H1 (cell line): ENCODE data around the gene CA9. TPM values are rescaled to one million over a fixed set of nuclear protein-coding genes. Genes with fewer than 3 reads are reported as not detected.

Experiments used
- CTCF ChIA-PET: fragments of 300-600 bp; sonication (Branson Sonifier 250); formaldehyde crosslinking; loops from one replicate; lab custom pipeline; 2021; ENCODE audit not compliant: partially characterized antibody; lab: Charles Lee
- POLR2A ChIA-PET: fragments of 300-600 bp; sonication (Branson Sonifier 250); formaldehyde crosslinking; loops from one replicate; lab custom pipeline; 2021; ENCODE audit warnings: inconsistent platforms; ENCODE audit not compliant: partially characterized antibody; lab: Charles Lee
- DNase-seq, 2 experiments: peaks; one replicate each; pipeline versions ENCODE4 v3.0.0 to v3.0.0-alpha.2; 2010 to 2022; ENCODE audit warnings: low spot score in 2 of 2, low read depth in 1 of 2, mixed read lengths in 1 of 2
- FAIRE-seq: peaks from 2 replicates; lab custom pipeline; 2011; peaks lifted over from hg19 to GRCh38; lab: Jason Lieb, UNC
- H2AFZ ChIP-seq: 2 replicates; pipeline ENCODE4 v1.8.1; 2012; ENCODE audit warnings: low read length, inconsistent platforms
- H2AK5ac ChIP-seq: 2 replicates; pipeline ENCODE4 v1.6.1; 2013; ENCODE audit warnings: low read depth, low read length
- H2BK120ac ChIP-seq: replicated peaks from 2 replicates; pipeline ENCODE3; 2013; ENCODE audit warnings: low read depth, low read length, inconsistent platforms
- H2BK12ac ChIP-seq: 2 replicates; pipeline ENCODE4 v1.6.1; 2013; ENCODE audit warnings: low read depth, low read length
- H2BK15ac ChIP-seq: 2 replicates; pipeline ENCODE4 v1.6.1; 2013; ENCODE audit warnings: low read length
- H2BK20ac ChIP-seq: 2 replicates; pipeline ENCODE4 v1.6.1; 2013; ENCODE audit warnings: low read length
- H2BK5ac ChIP-seq: 2 replicates; pipeline ENCODE4 v1.6.1; 2013; ENCODE audit warnings: low read depth, low read length
- H3K14ac ChIP-seq: 2 replicates; pipeline ENCODE4 v1.6.1; 2013; ENCODE audit warnings: inconsistent platforms; ENCODE audit not compliant: insufficient read length
- H3K18ac ChIP-seq: 2 replicates; pipeline ENCODE4 v1.6.1; 2013; ENCODE audit warnings: low read length; ENCODE audit errors: extremely low read depth
- H3K23ac ChIP-seq: 2 replicates; pipeline ENCODE4 v1.6.1; 2013; ENCODE audit warnings: inconsistent platforms; ENCODE audit not compliant: insufficient read length
- H3K23me2 ChIP-seq: 2 replicates; pipeline ENCODE4 v1.6.1; 2013; ENCODE audit warnings: low read depth, low read length
- H3K27ac ChIP-seq: 2 replicates; pipeline ENCODE4 v1.6.1; 2011; ENCODE audit warnings: low read depth, low read length, inconsistent platforms
- H3K27me3 ChIP-seq, 4 experiments: replicated peaks in 1 of 4; 1 replicate in 1 of 4; 2 replicates in 3 of 4; pipeline versions ENCODE4 v1.6.1 to v1.8.1; 2011 to 2013; ENCODE audit warnings: low read length in 3 of 4, mild to moderate bottlenecking in 3 of 4, inconsistent platforms in 2 of 4, mixed read lengths in 2 of 4, moderate library complexity in 1 of 4; ENCODE audit not compliant: control insufficient read depth in 3 of 4, insufficient read depth in 3 of 4; ENCODE audit errors: extremely low read depth in 1 of 4
- H3K36me3 ChIP-seq, 4 experiments: 2 replicates each; pipeline versions ENCODE4 v1.6.1 to v1.8.1; 2011 to 2013; ENCODE audit warnings: mild to moderate bottlenecking in 4 of 4, low read length in 3 of 4, moderate library complexity in 2 of 4, control low read depth in 1 of 4, inconsistent platforms in 1 of 4; ENCODE audit not compliant: insufficient read depth in 4 of 4, control insufficient read depth in 2 of 4
- H3K4ac ChIP-seq: replicated peaks from 2 replicates; pipeline ENCODE3; 2013; ENCODE audit warnings: low read length, low read depth, mixed read lengths, inconsistent platforms; ENCODE audit not compliant: insufficient read length
- H3K4me1 ChIP-seq, 4 experiments: replicated peaks in 1 of 4; 1 replicate in 1 of 4; 2 replicates in 3 of 4; pipeline versions ENCODE4 v1.6.1 to v1.8.1; 2011 to 2013; ENCODE audit warnings: low read length in 3 of 4, inconsistent platforms in 2 of 4, mixed read lengths in 1 of 4; ENCODE audit not compliant: insufficient read depth in 4 of 4, control insufficient read depth in 3 of 4
- H3K4me2 ChIP-seq, 2 experiments: 2 replicates each; pipeline versions ENCODE4 v1.6.1 to v1.8.1; 2011 to 2013; ENCODE audit warnings: low read depth in 2 of 2, low read length in 2 of 2, control low read depth in 1 of 2, inconsistent platforms in 1 of 2, mild to moderate bottlenecking in 1 of 2; ENCODE audit not compliant: insufficient read depth in 1 of 2
- H3K4me3 ChIP-seq, 4 experiments: fragments of 200-600, 300-600 bp in 1 of 4; sonication (generic), shearing (Covaris generic), sonication (Bioruptor Twin) in 1 of 4; 2 replicates each; pipeline versions ENCODE4 v1.5.1 to v1.8.1; 2011 to 2016; ENCODE audit warnings: low read length in 4 of 4, low read depth in 3 of 4, control low read depth in 2 of 4, inconsistent platforms in 2 of 4, mild to moderate bottlenecking in 2 of 4, mixed read lengths in 1 of 4, moderate library complexity in 1 of 4; ENCODE audit not compliant: insufficient read depth in 2 of 4; ENCODE audit errors: extremely low read depth in 1 of 4
- H3K56ac ChIP-seq: replicated peaks from 2 replicates; pipeline ENCODE3; 2013; ENCODE audit warnings: low read depth, mild to moderate bottlenecking, mixed read lengths, low read length, inconsistent platforms; ENCODE audit not compliant: insufficient read length
- H3K79me1 ChIP-seq: 2 replicates; pipeline ENCODE4 v1.6.1; 2013; ENCODE audit warnings: low read depth, low read length, control low read depth
- H3K79me2 ChIP-seq, 2 experiments: 2 replicates each; pipeline versions ENCODE4 v1.6.1 to v1.8.1; 2012 to 2013; ENCODE audit warnings: low read length in 2 of 2, mild to moderate bottlenecking in 2 of 2, inconsistent platforms in 1 of 2; ENCODE audit not compliant: insufficient read depth in 2 of 2, control insufficient read depth in 1 of 2
- H3K9ac ChIP-seq, 4 experiments: replicated peaks in 1 of 4; 1 replicate in 1 of 4; 2 replicates in 3 of 4; pipeline versions ENCODE4 v1.6.1 to v1.8.1; 2011 to 2013; ENCODE audit warnings: low read depth in 3 of 4, low read length in 3 of 4, control low read depth in 2 of 4, mild to moderate bottlenecking in 2 of 4, moderate library complexity in 2 of 4, inconsistent platforms in 1 of 4; ENCODE audit errors: extremely low read depth in 1 of 4
- H3K9me3 ChIP-seq, 2 experiments: 2 replicates each; pipeline versions ENCODE4 v1.6.1 to v1.8.1; 2012 to 2013; ENCODE audit warnings: mild to moderate bottlenecking in 2 of 2, moderate library complexity in 2 of 2, control low read depth in 1 of 2, inconsistent platforms in 1 of 2, low read depth in 1 of 2, low read length in 1 of 2, mixed read lengths in 1 of 2; ENCODE audit not compliant: insufficient read depth in 2 of 2
- H4K20me1 ChIP-seq, 2 experiments: replicated peaks in 1 of 2; 2 replicates each; pipeline versions ENCODE3 to v1.8.1; 2011 to 2013; ENCODE audit warnings: inconsistent platforms in 2 of 2, low read length in 2 of 2, mild to moderate bottlenecking in 1 of 2; ENCODE audit not compliant: insufficient read depth in 2 of 2, control insufficient read depth in 1 of 2
- H4K5ac ChIP-seq: 2 replicates; pipeline ENCODE4 v1.6.1; 2013; ENCODE audit warnings: low read length, low read depth, mixed read lengths, inconsistent platforms; ENCODE audit not compliant: insufficient read length
- H4K8ac ChIP-seq: 2 replicates; pipeline ENCODE4 v1.8.0; 2013; ENCODE audit warnings: mild to moderate bottlenecking, moderate library complexity, low read length, inconsistent platforms; ENCODE audit not compliant: insufficient read depth; ENCODE audit errors: extremely low read depth
- H4K91ac ChIP-seq: replicated peaks from 2 replicates; pipeline ENCODE3; 2013; ENCODE audit warnings: low read length, mixed read lengths, inconsistent platforms; ENCODE audit not compliant: insufficient read length
- CBX8 ChIP-seq: fragments of 300-800, 300-1000 bp; sonication (generic); IDR thresholded peaks from 2 replicates; pipeline ENCODE4 v1.7.1; 2016; ENCODE audit warnings: low read depth, low read length, borderline replicate concordance
- TEAD4 ChIP-seq: IDR thresholded peaks from 2 replicates; pipeline ENCODE4 v1.6.1; 2012; ENCODE audit warnings: low read depth, low read length, inconsistent platforms, mixed read lengths
- WGBS, 2 experiments: shearing (Covaris generic) in 1 of 2; methylation state at CpG; one replicate each; pipeline versions ENCODE4 v1.1.6 to v1.1.7; 2013 to 2015; ENCODE audit warnings: low lambda C conversion rate in 2 of 2, mixed read lengths in 2 of 2, inconsistent platforms in 1 of 2, low coverage in 1 of 2, missing lambda C conversion rate in 1 of 2; ENCODE audit not compliant: insufficient replicate concordance in 2 of 2, insufficient coverage in 1 of 2, insufficient read length in 1 of 2; ENCODE audit errors: extremely low coverage in 1 of 2, missing lambda C conversion rate in 1 of 2; 5-methylcytosine and 5-hydroxymethylcytosine counted together
- polyA plus RNA-seq, 7 experiments: library from polyadenylated mRNA; depleted of rRNA in 3 of 7; stranded (reverse) in 5 of 7; unstranded in 2 of 7; fragments of >200 nt in 5 of 7; fragments of 200-250 nt in 2 of 7; gene quantifications; 1 replicate in 5 of 7; 2 replicates in 1 of 7; 4 replicates in 1 of 7; pipeline versions ENCODE4 v1.2.1 to v1.2.3, GENCODE V29; 2011 to 2013; ENCODE audit warnings: missing spikeins in 2 of 7, mixed read lengths in 2 of 7
- total RNA-seq: library from RNA; stranded (reverse); fragmentation: NEBNext Ultra II Directional; extraction: Animal tissue kit (Norgen Biotek cat#: 25700); gene quantifications from 2 replicates; pipeline ENCODE4 v1.2.1, GENCODE V29; 2021
- TF ChIP-seq, protein P1 (sequence below), 3 experiments: IDR thresholded peaks; 1 replicate in 2 of 3; 2 replicates in 1 of 3; pipeline versions ENCODE4 v1.5.1 to v1.6.1; 2011; ENCODE audit warnings: low read length in 3 of 3, mild to moderate bottlenecking in 3 of 3, inconsistent platforms in 2 of 3, low read depth in 1 of 3, moderate library complexity in 1 of 3; ENCODE audit not compliant: insufficient read depth in 1 of 3; ENCODE audit errors: control extremely low read depth in 1 of 3
- TF ChIP-seq, protein P2 (sequence below): IDR thresholded peaks from 2 replicates; pipeline ENCODE4 v1.6.1; 2011; ENCODE audit warnings: low read length, improper control_type of control experiment

Gene CA9
- total and polyA plus RNA-seq, 2 of the 8 experiments (the other 6 are each of a cell fraction or from before 2014, with no cell fraction given), result 1.3 to 1.8 TPM

DNA sequence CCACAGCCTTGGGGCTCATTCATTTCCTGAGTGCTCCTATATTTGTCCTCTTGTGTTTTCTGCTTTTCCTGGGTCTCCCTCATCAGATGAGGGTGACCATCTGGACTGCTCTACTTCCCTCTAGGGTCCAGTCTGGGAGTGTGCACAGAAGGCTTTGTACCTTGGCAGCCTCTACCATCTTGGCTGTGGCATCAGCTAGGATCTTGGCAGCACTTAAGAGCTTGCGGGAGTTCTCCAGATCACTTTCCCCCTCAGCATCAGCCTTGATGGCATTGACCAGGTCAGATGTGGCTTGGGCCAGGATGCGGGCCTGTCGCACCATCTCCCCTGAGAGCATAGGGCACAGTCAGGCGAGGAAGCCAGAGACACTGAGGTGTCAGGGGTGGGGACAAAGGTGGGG, 42.5 kb downstream of the CA9 start:
- Histone ChIP-seq H3K18ac (no peak overlapping the region), H3K56ac (no peak overlapping the region), H3K4me1 (no peaks in the 10 kb centered on the region), H2BK20ac (no peak overlapping the region), H3K79me2 (no peaks in the 10 kb centered on the region), H3K36me3 (peaks cover 29 to 91% (median 61%) of the 10 kb centered on the region in 4 experiments; a peak in 7 of 8 replicates), H4K8ac (no peak overlapping the region), H2AFZ (no peak overlapping the region), H3K4ac (no peak overlapping the region), H3K23me2 (no peaks in the 10 kb centered on the region), H2AK5ac (no peak overlapping the region), H3K27ac (no peak overlapping the region), H3K4me3 (no peak overlapping the region), H3K9me3 (no peaks in the 10 kb centered on the region), H2BK12ac (no peak overlapping the region), H3K27me3 (no peaks in the 10 kb centered on the region), H4K91ac (no peak overlapping the region), H3K23ac (no peak overlapping the region), H2BK5ac (no peak overlapping the region; the same call in 1 of the 2 replicates), H4K20me1 (peaks cover 0 to 2% of the 10 kb centered on the region in 2 experiments), H4K5ac (no peak overlapping the region), H2BK15ac (no peak overlapping the region), H3K9ac (no peak overlapping the region), H2BK120ac (no peak overlapping the region), H3K4me2 (no peak overlapping the region), H3K14ac (no peak overlapping the region), H3K79me1 (peaks cover 3% of the 10 kb centered on the region; the same call in 1 of the 2 replicates)
- no peak for FAIRE-seq
- TF ChIP-seq TEAD4 (no peak), CBX8 (no peak)
- TF ChIP-seq, protein P1, sequence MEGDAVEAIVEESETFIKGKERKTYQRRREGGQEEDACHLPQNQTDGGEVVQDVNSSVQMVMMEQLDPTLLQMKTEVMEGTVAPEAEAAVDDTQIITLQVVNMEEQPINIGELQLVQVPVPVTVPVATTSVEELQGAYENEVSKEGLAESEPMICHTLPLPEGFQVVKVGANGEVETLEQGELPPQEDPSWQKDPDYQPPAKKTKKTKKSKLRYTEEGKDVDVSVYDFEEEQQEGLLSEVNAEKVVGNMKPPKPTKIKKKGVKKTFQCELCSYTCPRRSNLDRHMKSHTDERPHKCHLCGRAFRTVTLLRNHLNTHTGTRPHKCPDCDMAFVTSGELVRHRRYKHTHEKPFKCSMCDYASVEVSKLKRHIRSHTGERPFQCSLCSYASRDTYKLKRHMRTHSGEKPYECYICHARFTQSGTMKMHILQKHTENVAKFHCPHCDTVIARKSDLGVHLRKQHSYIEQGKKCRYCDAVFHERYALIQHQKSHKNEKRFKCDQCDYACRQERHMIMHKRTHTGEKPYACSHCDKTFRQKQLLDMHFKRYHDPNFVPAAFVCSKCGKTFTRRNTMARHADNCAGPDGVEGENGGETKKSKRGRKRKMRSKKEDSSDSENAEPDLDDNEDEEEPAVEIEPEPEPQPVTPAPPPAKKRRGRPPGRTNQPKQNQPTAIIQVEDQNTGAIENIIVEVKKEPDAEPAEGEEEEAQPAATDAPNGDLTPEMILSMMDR (IDR thresholded peaks at IDR 0.05; ENCODE audit: control extremely low read depth in 1 of 3, insufficient read depth in 1 of 3, low read depth in 1 of 3, low read length in 3 of 3), result peak in 1 of 3 experiments; percentile 4; a peak in 1 of 4 replicates
- TF ChIP-seq, protein P2, sequence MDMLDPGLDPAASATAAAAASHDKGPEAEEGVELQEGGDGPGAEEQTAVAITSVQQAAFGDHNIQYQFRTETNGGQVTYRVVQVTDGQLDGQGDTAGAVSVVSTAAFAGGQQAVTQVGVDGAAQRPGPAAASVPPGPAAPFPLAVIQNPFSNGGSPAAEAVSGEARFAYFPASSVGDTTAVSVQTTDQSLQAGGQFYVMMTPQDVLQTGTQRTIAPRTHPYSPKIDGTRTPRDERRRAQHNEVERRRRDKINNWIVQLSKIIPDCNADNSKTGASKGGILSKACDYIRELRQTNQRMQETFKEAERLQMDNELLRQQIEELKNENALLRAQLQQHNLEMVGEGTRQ, result no peak
- ChIA-PET CTCF (interaction anchor here (0.7 to 13.8 kb wide), 7 partner anchors 11 to 70 kb away, joined by 3 to 198 read pairs (median 14); partner anchors contain the start of genes ARHGEF39, CCDC107, CREB3 and RMRP), POLR2A (interaction anchor here (1.6 to 10.5 kb wide), 4 partner anchors 11 to 33 kb away, joined by 3 to 51 read pairs (median 13); partner anchors contain the start of genes CREB3, GBA2, RGP1 and TLN1)
- WGBS, 2 experiments, result 92% methylated on average over 4 of the region's 4 CpGs; no CpG with 5 or more reads in 1 of the 2 experiments
- DNase-seq, result no peak
